Gastrocnemius medialis (tissue), 4 donors: ENCODE results near the gene GPBP1.

Experiments
- CTCF ChIP-seq, 5 experiments: fragments of 450-650 bp in 3 of 5; fragments of 200-600 bp in 2 of 5; sonication (generic) in 2 of 5; IDR thresholded peaks in 4 of 5; conservative IDR thresholded peaks in 1 of 5; 1 replicate in 4 of 5; 2 replicates in 1 of 5; pipeline ENCODE4 v1.5.1; 2016 to 2019; ENCODE audit warnings: antibody characterized with exemption in 5 of 5, mild to moderate bottlenecking in 3 of 5, moderate library complexity in 3 of 5
- POLR2A ChIP-seq, 2 donors: fragments of 450-650 bp; IDR thresholded peaks; one replicate each; pipeline ENCODE4 v1.6.1; 2017; ENCODE audit warnings: antibody characterized with exemption in 2 of 2, mild to moderate bottlenecking in 2 of 2, moderate library complexity in 2 of 2

GRCh38 chr5:57155033-57155432 is 18.8 kb upstream of the GPBP1 start:
- no peak for TF ChIP-seq CTCF (IDR thresholded peaks at IDR 0.05 in 4 of 5, conservative IDR thresholded peaks at IDR 0.05 in 1 of 5)
- TF ChIP-seq POLR2A (IDR thresholded peaks at IDR 0.05) = no peak
